GM20431 (cell line): Measurements from ENCODE around the gene CCNDBP1.
"Not testable (repeated sequence)": the region's sequence is repeated elsewhere in the genome, so short reads cannot be mapped to it uniquely, and the experiment has no call there.

Experiments used
- in situ Hi-C: fragments of 300-500 bp; cut with MseI, MboI; formaldehyde crosslinking; loops from one replicate; pipeline ENCODE4 v1.15.0; 2020; ENCODE audit warnings: low sequenced_read_pairs; ENCODE audit not compliant: unreplicated experiment

The CCNDBP1 gene, protein sequence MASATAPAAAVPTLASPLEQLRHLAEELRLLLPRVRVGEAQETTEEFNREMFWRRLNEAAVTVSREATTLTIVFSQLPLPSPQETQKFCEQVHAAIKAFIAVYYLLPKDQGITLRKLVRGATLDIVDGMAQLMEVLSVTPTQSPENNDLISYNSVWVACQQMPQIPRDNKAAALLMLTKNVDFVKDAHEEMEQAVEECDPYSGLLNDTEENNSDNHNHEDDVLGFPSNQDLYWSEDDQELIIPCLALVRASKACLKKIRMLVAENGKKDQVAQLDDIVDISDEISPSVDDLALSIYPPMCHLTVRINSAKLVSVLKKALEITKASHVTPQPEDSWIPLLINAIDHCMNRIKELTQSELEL

DNA sequence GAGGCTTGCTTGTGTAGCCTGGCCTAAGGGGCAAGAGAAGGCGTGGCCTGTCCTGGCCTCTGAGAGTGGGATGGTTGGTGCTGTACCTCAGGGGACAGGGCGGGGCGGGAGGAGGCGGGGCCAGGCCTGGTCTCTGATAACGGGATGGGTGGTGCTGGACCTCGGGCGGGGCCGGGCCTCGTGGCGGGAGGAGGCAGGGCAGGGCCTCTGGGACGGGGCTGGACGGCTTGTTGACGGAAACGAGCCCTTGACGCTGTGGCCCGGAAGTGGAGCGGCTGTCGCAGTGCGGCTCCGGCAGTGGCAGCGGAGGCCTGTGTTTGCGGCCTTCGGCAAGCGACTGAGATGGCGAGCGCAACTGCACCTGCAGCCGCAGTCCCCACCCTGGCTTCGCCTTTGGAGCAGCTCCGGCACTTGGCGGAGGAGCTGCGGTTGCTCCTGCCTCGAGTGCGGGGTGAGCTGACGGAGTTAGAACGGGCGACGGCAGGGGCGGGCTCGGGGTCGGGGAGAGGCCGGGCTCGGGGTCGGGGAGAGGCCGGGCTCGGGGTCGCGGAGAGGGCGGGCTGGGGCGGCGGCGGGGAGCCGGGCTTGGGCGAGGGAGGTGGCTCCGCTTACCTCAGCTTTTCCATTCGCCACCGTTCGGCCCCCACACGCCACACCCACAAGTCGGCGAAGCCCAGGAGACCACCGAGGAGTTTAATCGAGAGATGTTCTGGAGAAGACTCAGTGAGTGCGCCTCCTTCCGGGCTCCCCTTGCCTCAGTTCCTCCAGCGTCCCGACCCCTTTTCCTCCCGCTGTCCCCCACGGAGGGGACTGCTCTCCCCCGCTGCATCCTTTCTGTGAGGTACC, at the start of gene CCNDBP1:
Gene CCNDBP1 (plus strand): TSS at position 247 of the 846 bp plus-strand sequence. CDS start 96 bp downstream, at position 343.
- in situ Hi-C loops: no loop called here

DNA sequence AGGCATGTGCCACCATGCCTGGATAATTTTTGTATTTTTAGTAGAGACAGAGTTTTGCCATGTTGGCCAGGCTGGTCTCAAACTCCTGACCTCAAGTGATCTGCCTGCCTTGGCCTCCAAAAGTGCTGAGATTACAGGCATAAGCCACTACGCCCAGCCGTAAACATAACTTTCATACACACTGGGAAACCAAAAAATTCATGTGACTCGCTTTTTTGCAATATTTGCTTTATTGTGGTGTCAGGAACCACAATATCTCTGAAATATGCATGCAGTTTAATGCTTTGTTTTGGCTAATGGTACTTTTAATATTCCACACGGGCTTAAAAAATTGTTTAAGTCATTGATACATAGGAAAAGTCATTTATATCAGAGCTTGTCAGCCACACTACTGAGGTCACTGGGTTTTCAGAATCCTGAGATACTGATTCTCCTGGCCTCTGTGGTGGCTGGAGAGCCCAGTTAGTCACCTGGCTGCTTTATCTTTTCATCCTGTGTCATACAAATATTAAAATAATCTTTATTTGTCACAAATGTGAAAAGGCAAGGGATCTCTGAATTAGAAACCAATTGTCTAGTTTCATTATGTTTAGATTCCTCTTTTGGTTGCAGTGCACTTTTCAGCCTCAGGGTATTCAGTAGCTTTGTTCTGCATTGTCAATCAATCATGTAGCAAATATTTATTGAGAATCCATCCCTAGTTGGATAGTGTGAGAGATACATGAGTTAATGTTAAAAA, 41.8 kb upstream of the CCNDBP1 start:
- in situ Hi-C loops: no loop called here

DNA sequence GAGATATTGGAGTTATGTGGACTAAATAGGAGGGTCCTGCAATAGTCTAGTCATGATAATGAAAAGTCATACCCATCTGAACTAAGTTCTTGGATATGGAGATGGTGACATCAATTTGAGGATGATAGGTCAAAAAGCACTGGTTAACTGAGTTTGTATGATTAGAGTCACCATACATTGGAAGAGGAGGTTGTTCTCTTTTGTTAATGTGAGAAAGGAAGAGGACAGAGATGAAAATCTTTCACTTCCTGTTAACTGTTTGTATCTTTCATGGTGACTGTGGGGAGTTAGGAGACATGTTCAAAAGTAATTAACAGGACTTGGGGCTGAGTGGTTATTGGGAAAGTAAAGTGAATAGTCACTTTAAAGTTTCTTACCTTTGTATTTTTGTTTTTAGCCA, 40.7 kb upstream of the CCNDBP1 start:
- in situ Hi-C loops: no loop called here

DNA sequence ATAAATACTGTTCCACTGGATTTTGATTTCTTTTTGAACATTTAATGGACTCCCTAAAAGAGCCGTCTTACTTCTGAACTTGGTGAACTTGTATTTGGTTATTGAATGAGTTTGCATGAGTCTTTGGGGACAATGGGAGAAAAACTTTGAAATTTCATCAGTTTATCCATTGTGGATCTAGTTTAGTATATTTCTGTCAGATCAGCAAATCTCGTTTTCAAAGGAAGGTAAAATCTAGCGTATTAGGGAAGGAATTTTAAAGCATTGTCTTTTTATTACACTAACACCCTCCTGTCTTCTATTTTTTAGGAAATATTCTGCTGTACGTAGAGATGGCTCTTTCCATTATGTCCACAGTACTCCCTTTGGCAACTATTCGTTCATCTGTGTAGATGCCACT, 39.0 kb upstream of the CCNDBP1 start:
- in situ Hi-C loops: no loop called here

DNA sequence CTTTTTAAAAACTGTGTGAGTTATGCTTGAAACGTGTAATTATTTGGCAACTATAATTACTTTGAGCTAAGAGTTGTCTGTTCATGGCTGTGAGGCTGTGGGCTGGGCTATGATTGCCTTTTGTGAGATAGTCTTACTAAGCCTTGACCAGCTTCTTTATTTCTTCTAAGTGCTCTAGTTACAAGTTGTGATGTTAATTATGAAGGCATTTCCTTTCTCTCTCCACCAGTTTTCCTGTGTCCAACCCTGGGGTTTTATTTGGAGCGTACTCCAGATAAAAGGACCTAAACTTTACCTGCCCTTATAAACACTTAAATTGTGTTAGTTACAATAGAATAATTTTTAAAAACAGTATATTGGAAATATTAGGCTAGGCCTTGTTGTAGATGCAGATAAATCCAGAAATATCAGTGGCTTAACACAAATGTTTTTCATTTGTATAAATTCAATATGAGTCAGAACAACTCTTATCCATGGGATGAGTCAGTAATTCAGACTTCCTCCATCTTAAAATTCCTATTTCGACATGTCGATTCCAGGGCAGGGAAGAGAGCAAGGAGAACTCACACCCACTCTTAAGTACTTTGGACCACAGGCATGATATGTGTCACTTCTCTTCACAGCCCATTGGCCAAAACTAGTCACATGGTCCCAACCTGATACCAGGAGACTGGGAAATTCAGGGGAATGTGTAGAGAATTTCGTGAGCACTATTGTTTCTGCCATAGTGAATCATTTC, 34.8 kb upstream of the CCNDBP1 start:
- in situ Hi-C loops: no loop called here

DNA sequence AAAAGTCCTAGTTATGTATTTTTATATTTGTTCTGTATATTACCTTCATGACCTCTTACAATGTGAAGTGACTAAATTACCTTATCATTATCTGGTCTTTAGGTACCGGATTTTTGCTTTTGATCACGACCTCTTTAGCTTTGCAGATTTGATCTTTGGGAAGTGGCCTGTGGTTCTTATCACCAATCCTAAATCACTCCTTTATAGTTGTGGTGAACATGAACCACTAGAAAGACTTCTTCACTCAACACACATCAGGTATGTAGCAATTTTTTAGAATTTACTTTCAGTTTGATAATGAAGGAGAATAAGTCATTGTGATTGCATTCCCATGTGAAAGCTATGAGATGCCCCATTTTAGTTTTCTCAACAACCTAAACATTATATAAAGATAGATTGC, 33.5 kb upstream of the CCNDBP1 start:
- in situ Hi-C loops: no loop called here

DNA sequence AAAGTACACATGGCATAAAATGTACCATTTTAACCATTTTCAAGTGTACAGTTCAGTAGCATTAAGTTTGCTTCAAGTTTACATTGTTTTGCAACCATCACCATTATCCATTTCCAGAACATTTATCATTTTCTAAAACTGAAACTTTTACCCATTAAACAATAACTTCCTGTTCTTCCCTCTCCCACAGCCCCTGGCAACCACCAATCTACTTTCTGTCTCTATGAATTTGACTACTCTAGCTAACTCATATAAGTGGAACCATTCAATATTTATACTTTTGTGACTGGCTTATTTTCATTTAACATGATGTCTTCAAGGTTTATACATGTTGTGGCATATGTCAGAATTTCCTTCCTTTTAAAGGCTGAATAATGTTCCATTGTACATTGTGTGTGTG, 31.9 kb upstream of the CCNDBP1 start:
- in situ Hi-C loops: no loop called here

DNA sequence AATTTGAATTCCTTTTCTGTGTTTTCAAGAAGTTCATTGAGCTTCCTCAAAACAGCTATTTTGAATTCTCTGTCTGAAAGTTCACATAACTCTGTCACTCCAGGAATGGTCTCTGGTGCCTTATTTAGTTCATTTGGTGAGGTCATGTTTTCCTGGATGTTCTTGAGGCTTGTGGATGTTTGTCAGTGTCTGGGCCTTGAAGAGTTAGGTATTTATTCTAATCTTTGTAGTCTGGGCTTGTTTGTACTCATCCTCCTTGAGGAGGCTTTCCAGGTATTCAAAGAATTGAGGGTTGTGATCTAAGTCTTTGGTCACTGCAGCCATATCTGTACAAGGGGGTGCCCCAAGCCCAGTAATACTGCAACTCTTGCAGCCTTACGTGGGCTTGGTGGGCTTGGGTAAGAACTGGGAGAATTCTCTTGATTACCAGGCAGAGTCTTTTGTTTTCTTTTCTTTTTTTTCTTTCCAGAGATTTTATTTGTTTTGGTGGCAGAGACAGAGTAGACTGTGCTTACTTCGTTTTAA, 19.3 kb upstream of the CCNDBP1 start:
- in situ Hi-C loops: no loop called here

DNA sequence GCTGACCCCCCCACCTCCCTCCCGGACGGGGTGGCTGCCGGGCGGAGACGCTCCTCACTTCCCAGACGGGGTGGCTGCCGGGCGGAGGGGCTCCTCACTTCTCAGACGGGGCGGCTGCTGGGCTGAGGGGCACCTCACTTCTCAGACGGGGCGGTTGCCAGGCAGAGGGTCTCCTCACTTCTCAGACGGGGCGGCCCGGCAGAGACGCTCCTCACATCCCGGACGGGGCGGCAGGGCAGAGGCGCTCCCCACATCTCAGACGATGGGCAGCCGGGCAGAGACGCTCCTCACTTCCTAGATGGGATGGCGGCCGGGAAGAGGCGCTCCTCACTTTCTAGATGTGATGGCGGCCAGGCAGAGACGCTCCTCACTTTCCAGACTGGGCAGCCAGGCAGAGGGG, 17.9 kb upstream of the CCNDBP1 start:
- in situ Hi-C loops: not testable (repeated sequence)

DNA sequence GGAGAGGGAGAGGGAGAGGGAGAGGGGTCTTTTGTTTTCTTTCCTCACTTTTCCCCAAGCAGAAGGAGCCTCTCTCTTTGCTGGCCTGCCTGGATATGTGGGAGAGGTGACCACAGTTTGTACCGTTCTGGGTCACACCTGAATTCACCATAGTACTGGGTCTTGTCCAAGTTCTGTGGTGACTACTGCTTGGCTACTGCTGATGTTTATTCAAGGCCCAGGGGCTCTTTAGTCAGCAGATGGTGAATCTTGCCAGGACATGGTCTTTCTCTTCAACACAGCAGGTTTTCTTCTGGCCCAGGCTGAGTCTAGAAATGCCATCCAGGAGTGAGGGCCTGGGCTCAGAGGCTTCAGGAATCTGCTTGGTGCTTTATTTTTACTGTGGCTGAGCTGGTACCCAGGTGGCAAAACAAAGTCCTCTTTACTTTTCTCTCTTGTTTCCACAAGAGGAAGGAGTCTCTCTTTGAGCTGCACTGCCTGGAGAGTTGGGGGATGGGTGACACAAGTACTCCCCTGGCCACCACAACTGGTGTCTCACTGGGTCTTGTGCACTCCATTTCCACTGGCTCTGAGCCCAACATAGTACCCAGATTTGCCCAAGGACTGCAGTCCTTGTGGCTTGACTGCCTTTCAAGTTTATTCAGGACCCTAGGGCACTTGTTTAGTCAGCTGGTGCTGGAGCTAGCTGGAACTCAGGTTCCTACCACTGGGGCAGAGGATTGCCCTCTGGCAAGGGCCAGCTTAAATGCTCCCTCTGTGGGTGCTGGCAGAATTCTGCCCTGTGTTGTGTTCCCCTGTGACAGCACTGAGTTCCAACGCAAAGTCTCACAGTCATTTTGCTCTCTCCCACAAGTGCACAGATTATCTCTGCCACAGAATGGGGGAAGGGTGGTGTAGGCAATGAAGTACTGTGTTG, 16.8 kb upstream of the CCNDBP1 start:
- in situ Hi-C loops: no loop called here

DNA sequence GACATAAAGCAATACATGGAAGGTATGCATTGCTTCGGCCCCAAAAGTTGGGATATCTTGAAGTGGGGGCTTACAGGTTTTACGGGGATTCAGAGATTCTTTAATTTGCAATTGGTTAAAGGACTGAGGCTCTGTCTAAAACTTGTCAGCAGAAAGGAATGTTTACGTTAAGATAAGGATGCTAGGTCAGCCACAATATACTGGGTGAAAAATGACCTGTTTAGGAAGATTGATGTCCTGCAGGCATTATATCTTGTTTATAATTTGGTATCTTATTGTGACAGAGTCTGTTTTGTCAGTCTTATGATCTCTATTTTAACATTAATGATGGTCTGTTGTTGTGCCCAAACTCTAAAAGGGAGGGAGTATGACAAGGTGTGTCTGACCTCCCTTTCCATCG, 15.3 kb upstream of the CCNDBP1 start:
- in situ Hi-C loops: no loop called here

DNA sequence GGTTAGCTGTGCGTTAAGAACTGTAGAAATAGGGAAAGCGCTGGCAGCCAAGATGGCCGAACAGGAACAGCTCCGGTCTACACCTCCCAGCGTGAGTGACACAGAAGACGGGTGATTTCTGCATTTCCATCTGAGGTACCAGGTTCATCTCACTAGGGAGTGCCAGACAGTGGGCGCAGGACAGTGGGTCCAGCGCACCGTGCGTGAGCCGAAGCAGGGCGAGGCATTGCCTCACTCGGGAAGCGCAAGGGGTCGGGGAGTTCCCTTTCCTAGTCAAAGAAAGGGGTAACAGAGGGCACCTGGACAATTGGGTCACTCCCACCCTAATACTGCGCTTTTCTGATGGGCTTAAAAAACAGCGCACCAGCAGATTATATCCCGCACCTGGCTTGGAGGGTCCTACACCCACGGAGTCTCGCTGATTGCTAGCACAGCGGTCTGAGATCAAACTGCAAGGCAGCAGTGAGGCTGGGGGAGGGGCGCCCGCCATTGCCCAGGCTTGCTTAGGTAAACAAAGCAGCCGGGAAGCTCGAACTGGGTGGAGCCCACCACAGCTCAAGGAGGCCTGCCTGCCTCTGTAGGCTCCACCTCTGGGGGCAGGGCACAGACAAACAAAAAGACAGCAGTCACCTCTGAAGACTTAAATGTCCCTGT, 9.4 kb upstream of the CCNDBP1 start:
- in situ Hi-C loops: not testable (repeated sequence)

DNA sequence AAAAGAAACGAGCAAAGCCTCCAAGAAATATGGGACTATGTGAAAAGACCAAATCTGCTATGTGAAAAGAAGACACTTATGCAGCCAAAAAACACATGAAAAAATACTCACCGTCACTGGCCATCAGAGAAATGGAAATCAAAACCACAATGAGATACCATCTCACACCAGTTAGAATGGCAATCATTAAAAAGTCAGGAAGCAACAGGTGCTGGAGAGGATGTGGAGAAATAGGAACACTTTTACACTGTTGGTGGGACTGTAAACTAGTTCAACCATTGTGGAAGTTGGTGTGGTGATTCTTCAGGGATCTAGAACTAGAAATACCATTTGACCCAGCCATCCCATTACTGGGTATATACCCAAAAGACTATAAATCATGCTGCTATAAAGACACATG, 8.1 kb upstream of the CCNDBP1 start:
- in situ Hi-C loops: not testable (repeated sequence)

DNA sequence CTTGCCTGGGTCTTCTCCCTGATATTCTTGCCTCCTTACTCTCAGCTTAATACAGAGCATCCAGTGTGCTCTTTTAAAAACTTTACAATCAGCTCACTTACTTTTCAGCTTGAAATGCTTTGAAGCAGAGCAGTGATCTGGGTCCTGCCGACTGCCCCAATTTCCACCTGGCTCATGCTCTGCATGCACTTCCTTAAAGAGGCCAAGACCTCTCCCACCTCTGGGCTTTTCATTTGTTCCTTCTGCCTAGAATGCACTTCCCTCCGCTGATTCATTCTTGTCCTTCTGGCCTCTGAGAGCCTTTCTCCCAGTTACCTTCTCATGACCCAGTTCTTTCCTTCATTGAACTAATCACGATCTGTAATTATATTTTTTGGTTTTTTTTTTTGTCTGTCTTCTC, 1.9 kb upstream of the CCNDBP1 start:
- in situ Hi-C loops: no loop called here

DNA sequence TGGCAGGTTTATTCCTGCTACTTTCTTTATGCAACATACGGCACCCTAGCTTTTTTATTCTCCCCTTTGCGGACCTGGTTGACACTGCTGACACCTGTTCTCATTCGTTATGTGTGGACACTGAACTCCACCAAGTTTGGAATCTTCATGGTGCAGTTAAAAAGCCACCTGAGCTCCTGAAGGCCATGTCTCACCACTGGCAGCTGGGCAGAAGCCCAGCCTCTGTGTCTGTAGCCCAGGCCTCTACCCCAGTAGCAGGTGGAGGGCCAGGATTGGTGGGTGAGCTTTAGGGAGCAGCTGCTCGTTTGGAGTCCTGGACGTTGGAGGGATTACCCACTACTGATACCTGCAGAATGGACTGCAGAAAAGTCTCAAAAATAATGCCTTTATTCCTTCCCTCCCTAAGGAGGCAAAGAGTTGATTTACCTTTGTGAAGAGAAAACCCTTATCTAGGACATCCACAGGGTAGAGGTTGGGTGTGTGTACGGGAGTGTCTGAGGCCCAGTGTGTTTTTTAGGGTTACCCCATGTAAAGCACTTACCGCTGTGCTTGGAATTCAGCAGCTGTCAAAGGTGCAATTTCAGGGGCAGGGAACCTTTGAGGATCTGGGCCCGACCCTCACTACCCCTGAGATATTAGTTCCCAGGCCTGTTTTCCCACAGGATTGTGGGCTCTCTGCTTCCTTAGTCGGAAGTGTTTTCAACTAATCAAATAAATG, 637 bp upstream of the CCNDBP1 start:
- in situ Hi-C loops: no loop called here

DNA sequence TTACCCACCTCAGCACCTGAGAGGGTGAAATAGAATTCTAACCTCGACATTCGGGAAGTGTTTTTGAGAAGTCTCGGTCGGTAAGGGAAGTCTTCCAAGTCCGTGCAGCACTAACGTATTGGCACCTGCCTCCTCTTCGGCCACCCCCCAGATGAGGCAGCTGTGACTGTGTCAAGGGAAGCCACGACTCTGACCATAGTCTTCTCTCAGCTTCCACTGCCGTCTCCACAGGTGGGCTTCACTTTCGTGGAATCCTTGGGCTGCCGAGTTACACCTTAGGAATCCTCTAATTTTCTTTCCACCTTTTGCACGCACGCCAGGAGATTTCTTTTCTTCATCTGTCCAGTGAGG, 775 bp downstream of the CCNDBP1 start:
- in situ Hi-C loops: no loop called here

DNA sequence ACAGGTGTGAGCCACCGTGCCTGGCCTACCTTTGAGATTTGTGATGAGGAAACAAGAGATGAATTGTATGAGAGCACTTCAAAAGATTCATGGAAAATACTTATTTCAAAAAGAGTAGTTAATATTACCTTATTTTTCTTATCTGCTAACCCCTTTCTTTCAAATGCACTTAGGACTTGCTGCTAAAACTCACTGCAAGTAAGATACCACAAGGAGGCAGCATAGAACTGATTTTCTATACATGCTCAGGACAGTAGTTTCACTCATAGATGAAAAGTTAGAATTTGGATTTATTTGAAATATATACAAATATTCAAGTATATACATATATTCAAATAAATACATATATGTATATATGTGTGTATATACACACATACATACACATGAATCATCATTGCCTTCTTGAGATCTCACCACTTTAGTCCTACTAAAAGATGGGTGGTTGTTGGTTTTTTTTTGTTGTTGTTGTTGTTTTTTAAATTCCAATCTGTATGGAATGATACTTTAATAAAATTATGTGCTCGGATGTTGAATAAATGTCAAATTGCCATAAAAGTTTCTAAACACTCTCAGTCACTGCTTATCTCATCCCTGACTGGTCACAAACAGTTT, 2.4 kb downstream of the CCNDBP1 start:
- in situ Hi-C loops: no loop called here
